ENCODE results near the gene CRB2. TPM values are rescaled to one million over a fixed set of nuclear protein-coding genes. Genes with fewer than 3 reads are reported as not detected.

Gene CRB2
- total RNA-seq, 3 donors from 2014 or later: 0.47 to 3.7 (median 1.1) TPM

DNA sequence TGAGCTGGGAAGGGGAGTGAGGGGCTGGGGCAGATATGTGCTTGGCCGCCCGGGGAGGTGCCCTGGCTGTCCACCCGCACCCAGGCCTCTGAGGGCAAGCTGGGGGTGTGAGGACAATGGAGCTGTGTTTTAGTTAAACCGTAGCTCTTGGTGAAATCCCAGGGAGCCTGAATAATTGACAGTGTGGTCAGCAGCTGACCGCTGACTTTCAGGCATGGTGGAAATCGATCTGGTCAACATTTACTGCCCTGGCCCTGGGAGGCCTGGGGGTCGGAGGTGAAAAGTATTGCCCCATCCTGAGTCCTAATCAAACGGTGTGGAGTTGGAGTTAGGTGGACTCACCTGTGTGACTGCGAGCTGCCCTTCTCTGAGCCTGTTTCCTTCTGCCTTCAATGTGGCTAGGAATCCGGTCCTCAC, 31.2 kb upstream of the CRB2 start:
- Histone ChIP-seq H3K36me3 (ENCODE audit: low read depth) (no peaks in the 10 kb centered on the region), H3K4me3 (no peak overlapping the region), H3K4me1 (ENCODE audit: low read depth) (peaks cover 20% of the 10 kb centered on the region), H3K9me3 (no peaks in the 10 kb centered on the region)
- no peak for DNase-seq
- TF ChIP-seq, protein P1, sequence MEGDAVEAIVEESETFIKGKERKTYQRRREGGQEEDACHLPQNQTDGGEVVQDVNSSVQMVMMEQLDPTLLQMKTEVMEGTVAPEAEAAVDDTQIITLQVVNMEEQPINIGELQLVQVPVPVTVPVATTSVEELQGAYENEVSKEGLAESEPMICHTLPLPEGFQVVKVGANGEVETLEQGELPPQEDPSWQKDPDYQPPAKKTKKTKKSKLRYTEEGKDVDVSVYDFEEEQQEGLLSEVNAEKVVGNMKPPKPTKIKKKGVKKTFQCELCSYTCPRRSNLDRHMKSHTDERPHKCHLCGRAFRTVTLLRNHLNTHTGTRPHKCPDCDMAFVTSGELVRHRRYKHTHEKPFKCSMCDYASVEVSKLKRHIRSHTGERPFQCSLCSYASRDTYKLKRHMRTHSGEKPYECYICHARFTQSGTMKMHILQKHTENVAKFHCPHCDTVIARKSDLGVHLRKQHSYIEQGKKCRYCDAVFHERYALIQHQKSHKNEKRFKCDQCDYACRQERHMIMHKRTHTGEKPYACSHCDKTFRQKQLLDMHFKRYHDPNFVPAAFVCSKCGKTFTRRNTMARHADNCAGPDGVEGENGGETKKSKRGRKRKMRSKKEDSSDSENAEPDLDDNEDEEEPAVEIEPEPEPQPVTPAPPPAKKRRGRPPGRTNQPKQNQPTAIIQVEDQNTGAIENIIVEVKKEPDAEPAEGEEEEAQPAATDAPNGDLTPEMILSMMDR (IDR thresholded peaks at IDR 0.05): no peak
- no peak for ATAC-seq
- intact Hi-C loops (cut with DNase I, micrococcal nuclease): no loop called here

DNA sequence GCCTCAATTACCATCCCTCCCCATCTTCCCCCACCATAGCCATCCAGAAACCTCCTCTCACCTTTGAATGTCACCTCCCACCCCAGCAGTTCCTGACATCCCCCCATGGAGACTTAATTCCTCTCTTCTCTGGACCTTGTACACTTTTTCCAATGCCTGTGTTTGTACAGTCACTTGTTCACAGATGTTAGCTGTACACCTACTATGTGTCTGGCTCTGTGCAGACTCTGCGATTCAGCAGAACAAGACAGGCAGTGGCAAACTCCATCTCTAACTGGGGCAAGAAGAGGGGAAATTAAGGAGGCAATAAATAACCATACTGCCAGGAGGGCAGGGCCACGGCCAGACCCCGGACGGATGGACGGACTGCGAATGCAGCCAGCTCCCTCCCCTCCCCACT, 29.8 kb upstream of the CRB2 start:
- no peaks in the 10 kb centered on the region for H3K36me3 ChIP-seq (ENCODE audit: low read depth)
- ATAC-seq (no peak), DNase-seq (no peak)
- no peak overlapping the region for H3K4me3 ChIP-seq
- intact Hi-C loops (cut with DNase I, micrococcal nuclease): no loop called here
- peaks cover 20% of the 10 kb centered on the region for H3K4me1 ChIP-seq (ENCODE audit: low read depth)
- TF ChIP-seq, protein P1 (IDR thresholded peaks at IDR 0.05): no peak
- H3K9me3 ChIP-seq: no peaks in the 10 kb centered on the region

DNA sequence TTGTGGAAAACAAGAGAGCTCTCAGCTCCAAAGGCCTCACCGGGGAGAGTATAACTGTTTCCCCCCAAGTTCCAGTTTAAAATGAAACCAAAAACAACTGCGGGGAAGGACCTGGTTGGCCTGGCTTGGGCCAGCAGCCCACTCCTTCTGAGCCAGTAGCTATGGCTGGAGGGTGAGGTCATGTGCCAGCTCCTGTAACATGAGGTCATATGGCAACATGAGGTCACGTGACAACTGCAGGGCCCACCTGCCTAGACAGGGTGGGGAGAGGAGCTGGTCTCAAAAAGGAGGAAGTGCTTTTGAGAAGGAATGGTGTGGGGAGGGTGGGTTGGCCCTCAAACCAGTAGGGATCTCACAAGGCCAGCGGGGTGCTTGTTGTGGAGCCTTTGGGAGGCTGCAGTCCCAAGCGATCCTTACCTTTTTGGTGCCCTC, 29.3 kb upstream of the CRB2 start:
- no peak for DNase-seq
- Histone ChIP-seq H3K4me3 (no peak overlapping the region), H3K4me1 (ENCODE audit: low read depth) (peaks cover 20% of the 10 kb centered on the region), H3K36me3 (ENCODE audit: low read depth) (no peaks in the 10 kb centered on the region), H3K9me3 (no peaks in the 10 kb centered on the region)
- ATAC-seq: peak; percentile 1
- intact Hi-C loops (cut with DNase I, micrococcal nuclease): no loop called here
- TF ChIP-seq, protein P1 (IDR thresholded peaks at IDR 0.05): no peak

DNA sequence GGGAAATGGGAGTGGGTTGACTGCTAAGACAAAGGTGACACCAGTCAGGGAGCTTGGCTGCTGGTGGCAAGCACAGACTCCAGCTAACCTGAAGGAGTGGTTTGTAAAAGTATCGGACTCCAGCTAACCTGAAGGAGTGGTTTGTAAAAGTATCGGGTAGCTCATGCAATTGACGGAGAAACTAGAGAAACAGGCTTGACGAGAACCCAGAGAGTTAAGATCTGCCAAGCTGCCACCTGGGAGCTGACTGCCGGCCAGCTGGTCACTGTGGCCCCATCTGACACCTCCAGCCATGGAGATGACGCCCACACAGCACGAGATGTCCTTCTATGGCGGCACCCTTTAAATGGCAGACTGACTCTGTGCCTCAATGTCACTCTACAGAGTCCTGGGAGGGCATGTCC, 28.3 kb upstream of the CRB2 start:
- TF ChIP-seq, protein P1 (IDR thresholded peaks at IDR 0.05): no peak
- no peaks in the 10 kb centered on the region for H3K9me3 ChIP-seq
- ATAC-seq (peak; percentile 74), DNase-seq (peak; percentile 56 to 77 (median 71))
- no peak overlapping the region for H3K4me3 ChIP-seq
- H3K4me1 ChIP-seq (ENCODE audit: low read depth): peaks cover 20% of the 10 kb centered on the region
- intact Hi-C loops (cut with DNase I, micrococcal nuclease): no loop called here
- H3K36me3 ChIP-seq (ENCODE audit: low read depth): no peaks in the 10 kb centered on the region

GRCh38 chr9:123329329-123329955, 26.6 kb upstream of the CRB2 start:
- TF ChIP-seq, protein P1 (IDR thresholded peaks at IDR 0.05): no peak
- ATAC-seq (peak; percentile 87), DNase-seq (peak; percentile 86 to 89 (median 87))

More at GRCh38 chr9:123329329-123329955, 26.6 kb upstream of the CRB2 start:
- H3K36me3 ChIP-seq (ENCODE audit: low read depth): no peaks in the 10 kb centered on the region
- peaks cover 20% of the 10 kb centered on the region for H3K4me1 ChIP-seq (ENCODE audit: low read depth)
- intact Hi-C loops (cut with DNase I, micrococcal nuclease): no loop called here
- H3K4me3 ChIP-seq: no peak overlapping the region
- H3K9me3 ChIP-seq: no peaks in the 10 kb centered on the region

All from mucosa of descending colon (tissue), 3 donors.